ENCODE measurements around the gene GRK7. TPM values are rescaled to one million over a fixed set of nuclear protein-coding genes. Genes with fewer than 3 reads are reported as not detected.
"Not testable (repeated sequence)": the region's sequence is repeated elsewhere in the genome, so short reads cannot be mapped to it uniquely, and the experiment has no call there.

The GRK7 gene
- total RNA-seq, 1 donor, result not detected

DNA sequence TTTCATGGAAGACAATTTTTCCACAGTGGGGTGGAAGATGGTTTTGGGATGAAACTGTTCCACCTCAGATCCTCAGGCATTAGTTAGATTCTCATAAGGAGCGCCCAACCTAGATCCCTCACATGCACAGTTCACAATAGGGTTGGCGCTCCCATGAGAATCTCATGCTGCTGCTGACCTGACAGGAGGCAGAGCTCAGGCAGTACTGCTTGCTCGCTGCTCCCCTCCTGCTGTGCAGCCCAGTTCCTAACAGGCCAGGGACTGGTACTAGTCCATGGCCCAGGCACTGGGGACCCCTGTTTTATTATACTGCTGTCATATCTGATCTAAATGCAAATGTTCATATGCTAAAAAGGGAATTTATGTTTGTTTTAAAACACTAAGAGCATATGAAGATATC, 9.8 kb upstream of the GRK7 start:
- TF ChIP-seq, protein P1, sequence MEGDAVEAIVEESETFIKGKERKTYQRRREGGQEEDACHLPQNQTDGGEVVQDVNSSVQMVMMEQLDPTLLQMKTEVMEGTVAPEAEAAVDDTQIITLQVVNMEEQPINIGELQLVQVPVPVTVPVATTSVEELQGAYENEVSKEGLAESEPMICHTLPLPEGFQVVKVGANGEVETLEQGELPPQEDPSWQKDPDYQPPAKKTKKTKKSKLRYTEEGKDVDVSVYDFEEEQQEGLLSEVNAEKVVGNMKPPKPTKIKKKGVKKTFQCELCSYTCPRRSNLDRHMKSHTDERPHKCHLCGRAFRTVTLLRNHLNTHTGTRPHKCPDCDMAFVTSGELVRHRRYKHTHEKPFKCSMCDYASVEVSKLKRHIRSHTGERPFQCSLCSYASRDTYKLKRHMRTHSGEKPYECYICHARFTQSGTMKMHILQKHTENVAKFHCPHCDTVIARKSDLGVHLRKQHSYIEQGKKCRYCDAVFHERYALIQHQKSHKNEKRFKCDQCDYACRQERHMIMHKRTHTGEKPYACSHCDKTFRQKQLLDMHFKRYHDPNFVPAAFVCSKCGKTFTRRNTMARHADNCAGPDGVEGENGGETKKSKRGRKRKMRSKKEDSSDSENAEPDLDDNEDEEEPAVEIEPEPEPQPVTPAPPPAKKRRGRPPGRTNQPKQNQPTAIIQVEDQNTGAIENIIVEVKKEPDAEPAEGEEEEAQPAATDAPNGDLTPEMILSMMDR (IDR thresholded peaks at IDR 0.05; ENCODE audit: insufficient read depth, low read length), result no peak
- no peak for DNase-seq (ENCODE audit: low read depth)
- H3K4me3 ChIP-seq (ENCODE audit: low read depth, low read length), result no peak overlapping the region

DNA sequence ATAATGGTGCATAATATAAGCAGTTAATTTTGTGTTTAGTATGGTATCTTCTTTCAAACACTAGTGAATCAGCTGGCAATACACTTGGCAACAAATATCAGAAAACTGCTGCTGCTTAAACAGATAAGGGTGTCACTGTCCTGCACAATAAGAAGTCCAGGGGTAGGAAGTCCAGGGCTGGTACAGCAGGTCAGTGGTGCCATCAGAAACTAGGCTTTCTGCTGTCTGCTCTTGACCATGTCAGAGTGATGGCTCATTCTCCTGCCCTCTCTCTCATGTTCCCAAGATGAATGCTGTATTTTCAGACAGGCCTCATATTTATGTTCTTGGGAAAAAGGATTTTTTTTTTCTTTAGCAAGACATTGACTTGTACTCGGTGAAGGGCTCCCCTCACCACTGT, 9.2 kb upstream of the GRK7 start:
- no peak for DNase-seq (ENCODE audit: low read depth)
- TF ChIP-seq, protein P1 (IDR thresholded peaks at IDR 0.05; ENCODE audit: insufficient read depth, low read length), result no peak
- no peak overlapping the region for H3K4me3 ChIP-seq (ENCODE audit: low read depth, low read length)

DNA sequence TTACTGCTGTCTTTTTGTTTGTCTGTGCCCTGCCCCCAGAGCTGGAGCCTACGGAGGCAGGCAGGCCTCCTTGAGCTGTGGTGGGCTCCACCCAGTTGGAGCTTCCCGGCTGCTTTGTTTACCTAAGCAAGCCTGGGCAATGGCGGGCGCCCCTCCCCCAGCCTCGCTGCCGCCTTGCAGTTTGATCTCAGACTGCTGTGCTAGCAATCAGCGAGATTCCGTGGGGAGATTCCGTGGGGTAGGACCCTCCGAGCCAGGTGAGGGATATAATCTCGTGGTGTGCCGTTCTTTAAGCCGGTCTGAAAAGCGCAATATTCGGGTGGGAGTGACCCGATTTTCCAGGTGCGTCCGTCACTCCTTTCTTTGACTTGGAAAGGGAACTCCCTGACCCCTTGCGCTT, 656 bp upstream of the GRK7 start:
- H3K4me3 ChIP-seq (ENCODE audit: low read depth, low read length), result not testable (repeated sequence)

DNA sequence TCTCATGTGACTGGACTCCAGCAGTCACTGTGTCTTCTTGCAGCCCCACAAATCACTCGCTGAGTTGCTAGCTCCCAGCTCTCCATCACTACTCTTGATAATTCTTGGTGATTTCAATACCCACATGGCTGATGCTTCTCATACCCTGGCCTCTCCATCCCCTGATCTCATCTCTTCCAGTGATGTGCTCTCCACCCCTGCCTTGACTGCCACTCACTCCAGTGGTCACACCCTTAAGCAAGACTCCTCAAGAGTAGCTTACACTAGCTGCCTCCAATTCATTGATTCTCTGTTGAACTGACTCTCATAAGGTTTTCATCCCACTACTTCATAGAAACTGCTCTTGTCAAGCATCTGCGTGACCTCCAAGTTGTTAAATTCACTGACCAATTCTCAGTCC, 837 bp downstream of the GRK7 start:
- H3K4me3 ChIP-seq (ENCODE audit: low read depth, low read length), result no peak overlapping the region
- no peak for DNase-seq (ENCODE audit: low read depth)
- TF ChIP-seq, protein P1 (IDR thresholded peaks at IDR 0.05; ENCODE audit: insufficient read depth, low read length), result no peak

More for the DNA sequence above, 656 bp upstream of the GRK7 start:
- not testable (repeated sequence) for DNase-seq (ENCODE audit: low read depth)

DNA sequence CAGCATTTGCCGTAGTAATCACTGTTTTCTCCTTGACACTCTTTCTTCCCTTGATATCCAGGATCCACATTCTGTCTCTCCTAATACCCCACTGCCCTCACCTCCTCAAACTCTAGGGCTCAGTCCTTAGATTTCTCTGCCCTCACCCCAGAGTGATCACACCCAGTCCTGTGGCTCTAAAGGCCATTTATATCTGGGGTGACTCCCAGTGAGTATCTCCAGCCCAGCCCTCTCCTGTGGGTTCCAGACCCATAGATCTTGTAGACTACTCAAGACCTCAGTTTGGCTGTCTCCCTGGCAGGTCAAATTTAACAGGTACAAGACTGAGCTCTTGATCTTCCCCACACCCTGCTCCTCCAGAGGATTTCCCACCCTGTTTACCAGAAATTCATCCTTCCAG, 1.3 kb downstream of the GRK7 start:
- H3K4me3 ChIP-seq (ENCODE audit: low read depth, low read length), result no peak overlapping the region
- DNase-seq (ENCODE audit: low read depth), result no peak
- TF ChIP-seq, protein P1 (IDR thresholded peaks at IDR 0.05; ENCODE audit: insufficient read depth, low read length), result no peak

DNA sequence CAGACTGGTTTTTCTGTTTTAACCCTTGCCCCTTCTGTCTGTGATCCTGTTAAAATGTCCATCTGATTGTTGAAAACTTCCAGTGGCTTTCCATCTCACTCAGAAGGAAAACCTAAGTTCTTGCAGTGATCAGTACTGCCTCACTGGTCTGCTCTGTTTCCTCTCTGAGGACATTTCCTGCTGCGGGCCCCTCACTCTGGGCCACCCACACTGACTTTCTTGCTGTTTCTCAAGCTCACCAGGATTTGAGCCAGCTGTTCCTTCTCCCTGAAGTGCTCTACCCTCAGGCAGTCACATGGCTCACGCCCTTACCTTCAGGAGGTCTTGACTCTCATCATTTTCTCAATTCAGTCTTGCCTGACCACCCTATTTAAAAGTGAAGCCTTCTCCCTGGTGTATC, 1.8 kb downstream of the GRK7 start:
- TF ChIP-seq, protein P1 (IDR thresholded peaks at IDR 0.05; ENCODE audit: insufficient read depth, low read length), result no peak
- DNase-seq (ENCODE audit: low read depth), result no peak
- no peak overlapping the region for H3K4me3 ChIP-seq (ENCODE audit: low read depth, low read length)

DNA sequence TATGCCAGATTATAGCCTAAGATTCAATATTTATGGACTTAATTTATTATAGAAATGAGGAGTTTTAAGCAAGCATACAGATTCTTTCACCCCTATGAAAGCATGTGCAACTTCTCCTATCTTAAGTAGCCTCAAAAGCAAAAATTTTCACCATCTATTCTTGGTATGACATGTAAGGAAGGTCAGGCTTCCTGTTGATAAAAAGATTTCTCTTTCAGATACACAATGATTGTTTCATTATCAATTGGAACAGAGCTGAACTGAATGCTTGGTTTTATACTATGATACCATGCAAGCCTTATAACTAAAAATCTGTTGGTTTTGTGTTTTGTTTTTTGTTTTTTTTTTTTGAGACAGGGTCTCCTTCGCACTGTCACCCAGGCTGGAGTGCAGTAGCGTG, 3.9 kb downstream of the GRK7 start:
- H3K4me3 ChIP-seq (ENCODE audit: low read depth, low read length), result no peak overlapping the region
- no peak for DNase-seq (ENCODE audit: low read depth)
- TF ChIP-seq, protein P1 (IDR thresholded peaks at IDR 0.05; ENCODE audit: insufficient read depth, low read length), result no peak

Measured in fibroblast of the aortic adventitia (primary cell).